Gastrocnemius medialis (tissue), 4 donors: ENCODE results near the gene ZNF687. TPM values are rescaled to one million over a fixed set of nuclear protein-coding genes. Genes with fewer than 3 reads are reported as not detected.

ENCODE experiments used
- ATAC-seq, 2 donors: fragments of 150-250 bp; one replicate each; pipeline ENCODE4 v1.9.1; 2016
- DNase-seq, 2 donors: peaks; one replicate each; pipeline ENCODE4 v3.0.0-alpha.2; 2019
- H3K27ac ChIP-seq, 4 donors: fragments of 200-600 bp; sonication (generic); 1 replicate in 1 of 4; 2 replicates in 3 of 4; pipeline ENCODE4 v1.5.1; 2016 to 2018; ENCODE audit warnings: mild to moderate bottlenecking in 2 of 4, moderate library complexity in 1 of 4
- H3K27me3 ChIP-seq, 3 donors: fragments of 200-600 bp; sonication (generic) in 2 of 3; 1 replicate in 1 of 3; 2 replicates in 2 of 3; pipeline versions ENCODE4 v1.5.1 to v1.6.0; 2016 to 2019; ENCODE audit warnings: mild to moderate bottlenecking in 1 of 3, moderate library complexity in 1 of 3
- H3K36me3 ChIP-seq, 2 donors: fragments of 200-600 bp; sonication (generic) in 1 of 2; one replicate each; pipeline ENCODE4 v1.5.1; 2017 to 2018
- H3K4me1 ChIP-seq, 2 donors: fragments of 200-600 bp; sonication (generic) in 1 of 2; one replicate each; pipeline ENCODE4 v1.5.1; 2016 to 2017; ENCODE audit warnings: mild to moderate bottlenecking in 2 of 2
- H3K4me3 ChIP-seq, 4 donors: fragments of 200-600 bp; sonication (generic) in 3 of 4; 1 replicate in 1 of 4; 2 replicates in 3 of 4; pipeline ENCODE4 v1.5.1; 2016 to 2019; ENCODE audit warnings: mild to moderate bottlenecking in 2 of 4
- H3K9me3 ChIP-seq, 3 donors: fragments of 200-600 bp; sonication (generic) in 2 of 3; 1 replicate in 1 of 3; 2 replicates in 2 of 3; pipeline ENCODE4 v1.5.1; 2016 to 2019
- POLR2A ChIP-seq, 2 donors: fragments of 450-650 bp; IDR thresholded peaks; one replicate each; pipeline ENCODE4 v1.6.1; 2017; ENCODE audit warnings: antibody characterized with exemption in 2 of 2, mild to moderate bottlenecking in 2 of 2, moderate library complexity in 2 of 2
- in situ Hi-C, 4 donors: fragments of 200-750 bp; cut with MboI; loops; one replicate each; pipeline versions ENCODE4 v1.15.0 to v1.8.0; 2017; ENCODE audit warnings: low sequenced_read_pairs in 4 of 4
- intact Hi-C: fragments of 100-400 bp; cut with DNase I; formaldehyde crosslinking; loops from one replicate; pipeline ENCODE4 v1.15.1; 2023; ENCODE audit warnings: low total_unique reads
- total RNA-seq, 4 donors: library from RNA; depleted of rRNA; stranded (reverse); fragments of >200 nt; gene quantifications; one replicate each; pipeline versions ENCODE4 v1.1.0 to v1.2.3, GENCODE V29; 2016
- TF ChIP-seq, protein P1 (sequence below), 5 experiments: fragments of 450-650 bp in 3 of 5; fragments of 200-600 bp in 2 of 5; sonication (generic) in 2 of 5; IDR thresholded peaks in 4 of 5; conservative IDR thresholded peaks in 1 of 5; 1 replicate in 4 of 5; 2 replicates in 1 of 5; pipeline ENCODE4 v1.5.1; 2016 to 2019; ENCODE audit warnings: antibody characterized with exemption in 5 of 5, mild to moderate bottlenecking in 3 of 5, moderate library complexity in 3 of 5

Gene ZNF687
- total RNA-seq, 4 donors from 2014 or later = 11.9 to 19.6 (median 16.6) TPM

- no peak for DNase-seq
- no peak for TF ChIP-seq POLR2A (IDR thresholded peaks at IDR 0.05)
- TF ChIP-seq, protein P1, sequence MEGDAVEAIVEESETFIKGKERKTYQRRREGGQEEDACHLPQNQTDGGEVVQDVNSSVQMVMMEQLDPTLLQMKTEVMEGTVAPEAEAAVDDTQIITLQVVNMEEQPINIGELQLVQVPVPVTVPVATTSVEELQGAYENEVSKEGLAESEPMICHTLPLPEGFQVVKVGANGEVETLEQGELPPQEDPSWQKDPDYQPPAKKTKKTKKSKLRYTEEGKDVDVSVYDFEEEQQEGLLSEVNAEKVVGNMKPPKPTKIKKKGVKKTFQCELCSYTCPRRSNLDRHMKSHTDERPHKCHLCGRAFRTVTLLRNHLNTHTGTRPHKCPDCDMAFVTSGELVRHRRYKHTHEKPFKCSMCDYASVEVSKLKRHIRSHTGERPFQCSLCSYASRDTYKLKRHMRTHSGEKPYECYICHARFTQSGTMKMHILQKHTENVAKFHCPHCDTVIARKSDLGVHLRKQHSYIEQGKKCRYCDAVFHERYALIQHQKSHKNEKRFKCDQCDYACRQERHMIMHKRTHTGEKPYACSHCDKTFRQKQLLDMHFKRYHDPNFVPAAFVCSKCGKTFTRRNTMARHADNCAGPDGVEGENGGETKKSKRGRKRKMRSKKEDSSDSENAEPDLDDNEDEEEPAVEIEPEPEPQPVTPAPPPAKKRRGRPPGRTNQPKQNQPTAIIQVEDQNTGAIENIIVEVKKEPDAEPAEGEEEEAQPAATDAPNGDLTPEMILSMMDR (IDR thresholded peaks at IDR 0.05 in 4 of 5, conservative IDR thresholded peaks at IDR 0.05 in 1 of 5) = no peak
- Histone ChIP-seq H3K4me1 (no peaks in the 10 kb centered on the region), H3K27me3 (no peaks in the 10 kb centered on the region), H3K36me3 (peaks cover 6 to 93% of the 10 kb centered on the region in 2 donors), H3K4me3 (no peak overlapping the region), H3K27ac (no peak overlapping the region), H3K9me3 (no peaks in the 10 kb centered on the region)
- no peak for ATAC-seq
- in situ Hi-C loops = loop anchor here in 1 of 4 donors (10.0 kb wide), 1 partner anchor 102 kb away; the partner anchor contains the start of gene PSMB4
- intact Hi-C loops = no loop called here
Observed at GRCh38 chr1:151292207-151293030, 10.3 kb downstream of the ZNF687 start.

GRCh38 chr1:151293093-151293492 is 11.0 kb downstream of the ZNF687 start:
- intact Hi-C loops (no loop called here), in situ Hi-C loops (loop anchor here in 1 of 4 donors (10.0 kb wide), 1 partner anchor 102 kb away; the partner anchor contains the start of gene PSMB4)
- DNase-seq (no peak), ATAC-seq (no peak)
- no peaks in the 10 kb centered on the region for H3K9me3 ChIP-seq
- no peak overlapping the region for H3K4me3 ChIP-seq
- no peak for TF ChIP-seq POLR2A (IDR thresholded peaks at IDR 0.05)
- TF ChIP-seq, protein P1 (IDR thresholded peaks at IDR 0.05 in 4 of 5, conservative IDR thresholded peaks at IDR 0.05 in 1 of 5) = no peak
- no peaks in the 10 kb centered on the region for H3K4me1 ChIP-seq
- no peak overlapping the region for H3K27ac ChIP-seq
- H3K27me3 ChIP-seq = no peaks in the 10 kb centered on the region
- peaks cover 9 to 93% of the 10 kb centered on the region in 2 donors for H3K36me3 ChIP-seq

- no peaks in the 10 kb centered on the region for H3K9me3 ChIP-seq
Observed at GRCh38 chr1:151294742-151295462, 12.8 kb downstream of the ZNF687 start.

DNA sequence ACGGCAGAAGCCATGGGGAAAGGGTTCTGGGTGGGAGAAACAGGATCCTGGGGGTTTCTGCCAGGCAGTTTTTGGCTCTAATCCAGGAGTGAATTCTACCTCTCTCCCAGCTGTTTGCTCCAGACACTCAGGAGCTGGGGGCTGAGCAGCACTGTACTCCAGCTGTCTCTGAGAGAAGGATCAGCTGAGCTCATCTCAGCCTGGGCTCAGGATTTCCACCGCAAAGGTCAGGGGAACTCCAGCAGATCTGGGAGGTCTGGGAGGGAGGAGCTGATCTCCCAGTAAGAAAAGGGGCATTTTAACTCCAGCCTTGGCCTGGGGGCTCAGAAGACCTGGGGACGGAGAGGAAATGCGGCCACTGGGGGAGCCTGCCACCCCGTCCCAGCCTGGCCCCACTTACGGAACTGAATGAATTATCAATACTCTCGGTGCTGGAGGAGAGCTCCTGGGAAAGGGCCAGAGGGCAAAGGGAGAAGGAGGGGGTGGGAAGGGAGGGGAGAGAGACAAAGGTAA is 27.8 kb downstream of the ZNF687 start:
- DNase-seq = peak in 1 of 2 donors; percentile 69
- peak overlapping the region; percentile 91 to 95 (median 93) for H3K27ac ChIP-seq
- peaks cover 0 to 41% of the 10 kb centered on the region in 2 donors for H3K36me3 ChIP-seq
- no peaks in the 10 kb centered on the region for H3K27me3 ChIP-seq
- TF ChIP-seq, protein P1 (IDR thresholded peaks at IDR 0.05 in 4 of 5, conservative IDR thresholded peaks at IDR 0.05 in 1 of 5) = no peak
- no peak for TF ChIP-seq POLR2A (IDR thresholded peaks at IDR 0.05)
- H3K4me1 ChIP-seq = peaks cover 55 to 60% of the 10 kb centered on the region in 2 donors
- ATAC-seq = peak in 1 of 2 donors; percentile 30
- intact Hi-C loops (loop anchor here (5.0 kb wide), 2 partner anchors 92 to 522 kb away; partner anchors contain the start of gene RORC), in situ Hi-C loops (loop anchor here in 1 of 4 donors (10.0 kb wide), 1 partner anchor 85 kb away; the partner anchor contains the start of gene PSMB4)
- H3K4me3 ChIP-seq = no peak overlapping the region
- H3K9me3 ChIP-seq = no peaks in the 10 kb centered on the region

More at GRCh38 chr1:151294742-151295462, 12.8 kb downstream of the ZNF687 start:
- no peak for ATAC-seq
- intact Hi-C loops = no loop called here
- no peak for TF ChIP-seq POLR2A (IDR thresholded peaks at IDR 0.05)
- TF ChIP-seq, protein P1 (IDR thresholded peaks at IDR 0.05 in 4 of 5, conservative IDR thresholded peaks at IDR 0.05 in 1 of 5) = no peak
- Histone ChIP-seq H3K27me3 (no peaks in the 10 kb centered on the region), H3K4me3 (no peak overlapping the region), H3K27ac (no peak overlapping the region), H3K4me1 (no peaks in the 10 kb centered on the region), H3K36me3 (peaks cover 9 to 93% of the 10 kb centered on the region in 2 donors)
- no peak for DNase-seq
- in situ Hi-C loops = loop anchor here in 1 of 4 donors (10.0 kb wide), 1 partner anchor 100 kb away; the partner anchor contains the start of gene PSMB4
